ENCODE measurements around the gene SKP2.

The SKP2 gene

DNA sequence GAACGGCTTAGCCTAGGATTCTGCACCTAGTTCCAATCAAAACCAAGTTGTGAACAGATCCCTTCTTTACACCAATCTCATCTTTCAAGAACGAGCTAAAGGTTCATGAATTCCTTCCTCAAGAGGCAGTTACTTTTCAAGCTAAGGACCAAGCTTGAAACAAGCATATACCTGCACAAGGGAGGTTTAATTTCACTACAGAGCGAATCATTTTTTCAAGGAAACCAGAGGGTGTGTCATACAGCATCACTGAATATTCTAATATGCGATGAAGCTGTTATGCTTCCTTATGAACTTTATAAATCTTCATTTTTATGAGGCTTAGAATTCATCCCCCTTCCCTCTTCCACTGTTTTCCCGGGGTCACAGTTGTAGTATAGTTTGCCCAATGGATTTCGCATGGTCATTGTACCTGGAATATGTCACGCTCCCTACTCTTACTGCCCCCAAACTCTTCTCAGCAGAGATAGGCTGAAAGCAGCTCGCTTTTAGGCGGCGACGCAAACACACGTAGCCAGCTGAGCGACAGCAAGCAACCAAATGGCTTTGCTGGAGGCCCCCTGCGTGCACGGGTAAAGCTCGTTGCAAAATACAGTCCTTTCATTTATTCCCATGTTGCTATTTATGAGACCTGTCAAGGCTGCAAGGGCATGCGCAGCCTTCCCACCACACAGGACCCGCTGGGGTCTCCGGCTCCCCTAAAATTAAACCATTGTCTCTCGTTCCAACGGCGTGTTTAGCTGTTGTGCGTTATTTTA is 1.1 kb upstream of the SKP2 start:
- TF ChIP-seq TCF4 (CRISPR knock-in tag; IDR thresholded peaks at IDR 0.05; ENCODE audit: borderline replicate concordance) (no peak), GLIS3 (CRISPR knock-in tag; IDR thresholded peaks at IDR 0.05) (no peak), ZFP30 (CRISPR knock-in tag; IDR thresholded peaks at IDR 0.05) (no peak), BACH2 (CRISPR knock-in tag; IDR thresholded peaks at IDR 0.05; ENCODE audit: borderline replicate concordance) (no peak), CSDC2 (CRISPR knock-in tag; IDR thresholded peaks at IDR 0.05) (no peak), ZNF8 (CRISPR knock-in tag; IDR thresholded peaks at IDR 0.05) (no peak), TOX (CRISPR knock-in tag; IDR thresholded peaks at IDR 0.05; ENCODE audit: borderline replicate concordance) (no peak), ZFP3 (CRISPR knock-in tag; IDR thresholded peaks at IDR 0.05) (no peak)
- TF ChIP-seq, protein P1, sequence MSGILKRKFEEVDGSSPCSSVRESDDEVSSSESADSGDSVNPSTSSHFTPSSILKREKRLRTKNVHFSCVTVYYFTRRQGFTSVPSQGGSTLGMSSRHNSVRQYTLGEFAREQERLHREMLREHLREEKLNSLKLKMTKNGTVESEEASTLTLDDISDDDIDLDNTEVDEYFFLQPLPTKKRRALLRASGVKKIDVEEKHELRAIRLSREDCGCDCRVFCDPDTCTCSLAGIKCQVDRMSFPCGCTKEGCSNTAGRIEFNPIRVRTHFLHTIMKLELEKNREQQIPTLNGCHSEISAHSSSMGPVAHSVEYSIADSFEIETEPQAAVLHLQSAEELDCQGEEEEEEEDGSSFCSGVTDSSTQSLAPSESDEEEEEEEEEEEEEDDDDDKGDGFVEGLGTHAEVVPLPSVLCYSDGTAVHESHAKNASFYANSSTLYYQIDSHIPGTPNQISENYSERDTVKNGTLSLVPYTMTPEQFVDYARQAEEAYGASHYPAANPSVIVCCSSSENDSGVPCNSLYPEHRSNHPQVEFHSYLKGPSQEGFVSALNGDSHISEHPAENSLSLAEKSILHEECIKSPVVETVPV (CRISPR knock-in tag; IDR thresholded peaks at IDR 0.05) = no peak
- TF ChIP-seq, protein P2, sequence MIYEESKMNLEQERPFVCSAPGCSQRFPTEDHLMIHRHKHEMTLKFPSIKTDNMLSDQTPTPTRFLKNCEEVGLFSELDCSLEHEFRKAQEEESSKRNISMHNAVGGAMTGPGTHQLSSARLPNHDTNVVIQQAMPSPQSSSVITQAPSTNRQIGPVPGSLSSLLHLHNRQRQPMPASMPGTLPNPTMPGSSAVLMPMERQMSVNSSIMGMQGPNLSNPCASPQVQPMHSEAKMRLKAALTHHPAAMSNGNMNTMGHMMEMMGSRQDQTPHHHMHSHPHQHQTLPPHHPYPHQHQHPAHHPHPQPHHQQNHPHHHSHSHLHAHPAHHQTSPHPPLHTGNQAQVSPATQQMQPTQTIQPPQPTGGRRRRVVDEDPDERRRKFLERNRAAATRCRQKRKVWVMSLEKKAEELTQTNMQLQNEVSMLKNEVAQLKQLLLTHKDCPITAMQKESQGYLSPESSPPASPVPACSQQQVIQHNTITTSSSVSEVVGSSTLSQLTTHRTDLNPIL (CRISPR knock-in tag; IDR thresholded peaks at IDR 0.05; ENCODE audit: low read depth) = no peak
- TF ChIP-seq, protein P3, sequence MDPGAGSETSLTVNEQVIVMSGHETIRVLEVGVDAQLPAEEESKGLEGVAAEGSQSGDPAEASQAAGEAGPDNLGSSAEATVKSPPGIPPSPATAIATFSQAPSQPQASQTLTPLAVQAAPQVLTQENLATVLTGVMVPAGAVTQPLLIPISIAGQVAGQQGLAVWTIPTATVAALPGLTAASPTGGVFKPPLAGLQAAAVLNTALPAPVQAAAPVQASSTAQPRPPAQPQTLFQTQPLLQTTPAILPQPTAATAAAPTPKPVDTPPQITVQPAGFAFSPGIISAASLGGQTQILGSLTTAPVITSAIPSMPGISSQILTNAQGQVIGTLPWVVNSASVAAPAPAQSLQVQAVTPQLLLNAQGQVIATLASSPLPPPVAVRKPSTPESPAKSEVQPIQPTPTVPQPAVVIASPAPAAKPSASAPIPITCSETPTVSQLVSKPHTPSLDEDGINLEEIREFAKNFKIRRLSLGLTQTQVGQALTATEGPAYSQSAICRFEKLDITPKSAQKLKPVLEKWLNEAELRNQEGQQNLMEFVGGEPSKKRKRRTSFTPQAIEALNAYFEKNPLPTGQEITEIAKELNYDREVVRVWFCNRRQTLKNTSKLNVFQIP (CRISPR knock-in tag; IDR thresholded peaks at IDR 0.05; ENCODE audit: borderline replicate concordance, low read depth) = no peak
- peak; percentile 54 for ATAC-seq

DNA sequence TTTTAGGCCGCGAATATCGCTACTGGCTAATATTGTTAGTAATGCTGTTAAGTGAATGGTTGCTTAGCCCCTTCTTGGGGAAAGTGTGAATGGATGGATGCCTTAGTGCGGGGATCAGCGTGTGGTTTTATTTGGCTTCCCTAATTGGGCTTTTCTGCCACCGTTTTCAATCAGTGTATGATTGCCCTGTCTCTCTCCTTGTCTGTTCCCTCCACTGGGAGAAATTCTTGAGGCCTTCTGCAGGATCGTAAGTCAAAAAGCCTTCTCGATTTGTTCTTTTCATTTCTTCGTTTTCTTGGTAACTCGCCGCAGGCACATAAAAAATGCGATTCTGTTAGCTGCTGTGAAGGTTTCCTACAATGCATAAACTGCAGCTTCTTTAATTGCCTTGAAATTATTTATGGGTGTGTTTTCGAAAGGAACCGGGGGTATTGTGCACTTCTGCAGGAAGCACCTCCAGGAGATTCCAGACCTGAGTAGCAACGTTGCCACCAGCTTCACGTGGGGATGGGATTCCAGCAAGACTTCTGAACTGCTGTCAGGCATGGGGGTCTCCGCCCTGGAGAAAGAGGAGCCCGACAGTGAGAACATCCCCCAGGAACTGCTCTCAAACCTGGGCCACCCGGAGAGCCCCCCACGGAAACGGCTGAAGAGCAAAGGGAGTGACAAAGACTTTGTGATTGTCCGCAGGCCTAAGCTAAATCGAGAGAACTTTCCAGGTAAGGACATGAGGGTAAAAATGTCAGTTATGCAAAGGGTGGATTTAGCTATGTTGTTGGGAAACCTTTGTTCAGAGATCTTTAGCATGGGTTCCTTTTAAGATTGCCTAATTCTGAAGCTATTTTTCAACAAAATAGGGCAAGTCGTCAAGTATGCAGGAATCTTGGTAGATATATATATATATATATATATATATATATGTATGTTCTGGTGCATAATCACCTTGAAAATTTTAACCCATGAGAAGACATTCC is 700 bp downstream of the SKP2 start:
- ATAC-seq = peak; percentile 7
- no peak for TF ChIP-seq RARB (CRISPR knock-in tag; IDR thresholded peaks at IDR 0.05)
- TF ChIP-seq SNAI2 (CRISPR knock-in tag; IDR thresholded peaks at IDR 0.05) = no peak
- TF ChIP-seq ZNF565 (CRISPR knock-in tag; conservative IDR thresholded peaks at IDR 0.05; ENCODE audit: low read depth) = no peak
- TF ChIP-seq, protein P1 (CRISPR knock-in tag; IDR thresholded peaks at IDR 0.05) = no peak
- TF ChIP-seq OSR1 (CRISPR knock-in tag; IDR thresholded peaks at IDR 0.05) = no peak
- no peak for TF ChIP-seq BACH2 (CRISPR knock-in tag; IDR thresholded peaks at IDR 0.05; ENCODE audit: borderline replicate concordance)
- TF ChIP-seq, protein P4, sequence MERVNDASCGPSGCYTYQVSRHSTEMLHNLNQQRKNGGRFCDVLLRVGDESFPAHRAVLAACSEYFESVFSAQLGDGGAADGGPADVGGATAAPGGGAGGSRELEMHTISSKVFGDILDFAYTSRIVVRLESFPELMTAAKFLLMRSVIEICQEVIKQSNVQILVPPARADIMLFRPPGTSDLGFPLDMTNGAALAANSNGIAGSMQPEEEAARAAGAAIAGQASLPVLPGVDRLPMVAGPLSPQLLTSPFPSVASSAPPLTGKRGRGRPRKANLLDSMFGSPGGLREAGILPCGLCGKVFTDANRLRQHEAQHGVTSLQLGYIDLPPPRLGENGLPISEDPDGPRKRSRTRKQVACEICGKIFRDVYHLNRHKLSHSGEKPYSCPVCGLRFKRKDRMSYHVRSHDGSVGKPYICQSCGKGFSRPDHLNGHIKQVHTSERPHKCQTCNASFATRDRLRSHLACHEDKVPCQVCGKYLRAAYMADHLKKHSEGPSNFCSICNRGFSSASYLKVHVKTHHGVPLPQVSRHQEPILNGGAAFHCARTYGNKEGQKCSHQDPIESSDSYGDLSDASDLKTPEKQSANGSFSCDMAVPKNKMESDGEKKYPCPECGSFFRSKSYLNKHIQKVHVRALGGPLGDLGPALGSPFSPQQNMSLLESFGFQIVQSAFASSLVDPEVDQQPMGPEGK (CRISPR knock-in tag; IDR thresholded peaks at IDR 0.05; ENCODE audit: borderline replicate concordance) = no peak
- TF ChIP-seq ZC3H10 (CRISPR knock-in tag; IDR thresholded peaks at IDR 0.05) = no peak
- TF ChIP-seq, protein P3 (CRISPR knock-in tag; IDR thresholded peaks at IDR 0.05; ENCODE audit: borderline replicate concordance, low read depth) = no peak
- TF ChIP-seq ARNTL (CRISPR knock-in tag; IDR thresholded peaks at IDR 0.05; ENCODE audit: borderline replicate concordance, low read depth) = no peak
- no peak for TF ChIP-seq TCF4 (CRISPR knock-in tag; IDR thresholded peaks at IDR 0.05; ENCODE audit: borderline replicate concordance)
- no peak for TF ChIP-seq CSDC2 (CRISPR knock-in tag; IDR thresholded peaks at IDR 0.05)

Data from SK-N-SH treated with all-trans-retinoic acid at 6 μM for 48 hours (cell line).